ENCODE results near the gene SETD7.

- TF ChIP-seq REST (IDR thresholded peaks at IDR 0.05; ENCODE audit: low read depth): no peak
- TF ChIP-seq CTCF (IDR thresholded peaks at IDR 0.05 in 2 of 3, conservative IDR thresholded peaks at IDR 0.05 in 1 of 3; ENCODE audit: borderline replicate concordance in 1 of 3, insufficient read depth in 1 of 3, low read depth in 2 of 3, low read length in 2 of 3): no peak
- no peak for TF ChIP-seq JUND (IDR thresholded peaks at IDR 0.05)
- no peak for TF ChIP-seq SRF (IDR thresholded peaks at IDR 0.05; ENCODE audit: low read depth)
Observed at GRCh38 chr4:139540632-139541031, 15.4 kb downstream of the SETD7 start.

Measured in HCT116 (cell line).